ENCODE measurements around the gene WDR33.

The WDR33 gene

DNA sequence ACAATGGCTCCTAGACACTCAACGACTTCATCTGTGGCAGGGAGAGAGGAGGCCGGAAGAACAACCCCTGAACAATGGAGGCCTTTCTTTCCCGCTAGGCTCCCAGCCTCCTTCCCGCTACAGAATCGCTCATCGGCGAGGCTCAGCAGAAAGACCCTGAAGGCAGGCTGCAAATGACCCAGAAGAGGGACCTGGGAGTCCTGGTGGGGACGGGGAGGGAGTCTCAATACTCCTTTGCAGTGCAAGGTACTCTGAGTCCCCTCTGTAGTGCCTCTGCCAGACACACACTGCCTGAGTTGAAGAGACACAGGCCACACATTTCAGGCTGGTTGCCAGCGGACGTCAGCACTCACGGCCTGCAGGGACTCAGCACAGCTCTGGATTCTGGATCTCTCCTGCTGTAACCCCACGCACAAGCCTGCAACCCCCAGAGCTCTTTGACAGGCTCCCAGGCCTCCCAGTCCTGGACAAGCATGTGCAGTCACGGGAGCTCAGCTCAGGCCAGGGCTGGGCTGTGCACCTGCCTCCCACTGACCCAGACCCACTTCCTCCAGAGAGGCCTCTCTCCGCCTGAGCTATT is 158.9 kb downstream of the WDR33 start:
- no peak for DNase-seq

GRCh38 chr2:127651381-127651809 is 159.6 kb downstream of the WDR33 start:
- DNase-seq = no peak
